ENCODE measurements around the gene PIP4K2A.

DNA sequence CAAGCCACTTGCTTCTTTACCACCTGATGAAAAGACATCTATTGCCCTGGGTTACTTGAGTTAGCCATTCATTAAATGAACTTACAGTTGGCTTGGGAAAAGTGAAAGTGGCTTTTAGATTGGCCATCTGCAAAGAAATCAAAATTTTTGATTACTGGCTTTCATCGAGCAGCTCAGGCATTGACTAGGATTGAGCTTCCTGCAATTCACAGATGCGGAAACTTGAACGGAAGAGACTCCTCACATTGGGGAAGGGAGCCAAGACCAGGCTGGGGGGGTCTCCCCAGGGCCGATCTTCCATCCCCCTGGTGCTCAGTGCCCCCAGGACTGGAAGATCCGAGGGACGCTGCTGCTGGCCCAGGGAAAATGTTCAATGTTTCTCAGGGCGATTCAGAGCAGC lies 145.4 kb downstream of the PIP4K2A start:
- TF ChIP-seq SP1 (IDR thresholded peaks at IDR 0.05) (no peak), FOXA1 (IDR thresholded peaks at IDR 0.05) (no peak), L3MBTL2 (conservative IDR thresholded peaks at IDR 0.05) (no peak), ZNF384 (IDR thresholded peaks at IDR 0.05) (no peak), ARNT (IDR thresholded peaks at IDR 0.05) (no peak), SUZ12 (IDR thresholded peaks at IDR 0.05) (no peak), FOXK2 (IDR thresholded peaks at IDR 0.05) (no peak), LEF1 (IDR thresholded peaks at IDR 0.05; ENCODE audit: borderline replicate concordance) (no peak), BHLHE40 (IDR thresholded peaks at IDR 0.05; ENCODE audit: borderline replicate concordance) (no peak)

Measured in HEK293T (cell line).